SU-DHL-6 (cell line): ENCODE results near the gene MYH16.

Experiments
- CTCF ChIP-seq: fragments of 200-600 bp; sonication (generic); IDR thresholded peaks from one replicate; pipeline ENCODE4 v1.5.1; 2017; ENCODE audit warnings: antibody characterized with exemption, mild to moderate bottlenecking, low read length, moderate library complexity; ENCODE audit not compliant: insufficient read depth, poor library complexity, severe bottlenecking
- EZH2phosphoT487 ChIP-seq: fragments of 200-600 bp; sonication (generic), shearing (Covaris generic); conservative IDR thresholded peaks from 2 replicates; pipeline ENCODE4 v1.6.1; 2018; ENCODE audit warnings: mild to moderate bottlenecking, antibody characterized with exemption, low read length, moderate library complexity, mixed read lengths

GRCh38 chr7:99257065-99257464 lies 15.6 kb upstream of the MYH16 start:
- TF ChIP-seq CTCF = no peak
- no peak for TF ChIP-seq EZH2phosphoT487
